UCSD-AML1 (cell line): ENCODE data around the gene C19orf85.
A peak's percentile ranks its signal among the peaks of the same experiment; 100 is the strongest.
"Not testable (repeated sequence)": the region's sequence is repeated elsewhere in the genome, so short reads cannot be mapped to it uniquely, and the experiment has no call there.

Experiments used
- DNase-seq: peaks from one replicate; lab custom pipeline; 2025; ENCODE audit not compliant: unreplicated experiment; lab: John Stamatoyannopoulos, UW

The C19orf85 gene

DNA sequence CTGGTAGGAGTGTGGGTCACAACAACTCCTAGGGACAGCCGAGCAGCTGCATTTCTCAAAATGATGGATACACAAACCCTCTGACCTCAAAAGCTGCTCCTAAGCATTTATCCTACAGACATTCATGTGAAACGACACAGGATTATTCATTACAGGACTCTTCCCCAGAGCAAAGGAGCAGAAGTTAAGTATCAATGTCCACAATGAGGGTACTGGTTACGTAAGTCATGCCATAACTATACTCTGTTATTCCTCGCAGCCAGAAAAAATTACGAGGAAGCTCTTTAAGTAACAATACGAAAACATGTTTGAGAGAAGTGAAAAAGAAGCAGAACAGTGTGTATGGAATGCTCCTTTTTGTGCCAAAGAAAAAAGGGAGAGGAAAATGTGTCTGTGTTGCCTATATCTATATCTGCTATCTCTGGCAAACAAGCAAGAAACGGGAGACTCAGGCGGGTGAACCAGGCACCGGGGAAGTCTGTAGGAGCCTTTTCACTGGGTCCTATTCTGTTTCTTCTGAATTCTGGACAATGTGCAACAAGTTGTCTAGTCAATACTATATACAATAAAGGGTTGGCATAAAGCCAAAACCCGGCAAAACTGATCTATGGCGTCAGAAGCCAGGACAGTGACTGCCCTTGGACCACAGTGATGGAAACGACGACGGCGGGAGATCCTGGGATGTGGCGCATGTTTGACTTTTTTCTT is 4.4 kb downstream of the C19orf85 start:
- no peak for DNase-seq

GRCh38 chr19:55459551-55459949 is 5.0 kb downstream of the C19orf85 start:
- DNase-seq: no peak

DNA sequence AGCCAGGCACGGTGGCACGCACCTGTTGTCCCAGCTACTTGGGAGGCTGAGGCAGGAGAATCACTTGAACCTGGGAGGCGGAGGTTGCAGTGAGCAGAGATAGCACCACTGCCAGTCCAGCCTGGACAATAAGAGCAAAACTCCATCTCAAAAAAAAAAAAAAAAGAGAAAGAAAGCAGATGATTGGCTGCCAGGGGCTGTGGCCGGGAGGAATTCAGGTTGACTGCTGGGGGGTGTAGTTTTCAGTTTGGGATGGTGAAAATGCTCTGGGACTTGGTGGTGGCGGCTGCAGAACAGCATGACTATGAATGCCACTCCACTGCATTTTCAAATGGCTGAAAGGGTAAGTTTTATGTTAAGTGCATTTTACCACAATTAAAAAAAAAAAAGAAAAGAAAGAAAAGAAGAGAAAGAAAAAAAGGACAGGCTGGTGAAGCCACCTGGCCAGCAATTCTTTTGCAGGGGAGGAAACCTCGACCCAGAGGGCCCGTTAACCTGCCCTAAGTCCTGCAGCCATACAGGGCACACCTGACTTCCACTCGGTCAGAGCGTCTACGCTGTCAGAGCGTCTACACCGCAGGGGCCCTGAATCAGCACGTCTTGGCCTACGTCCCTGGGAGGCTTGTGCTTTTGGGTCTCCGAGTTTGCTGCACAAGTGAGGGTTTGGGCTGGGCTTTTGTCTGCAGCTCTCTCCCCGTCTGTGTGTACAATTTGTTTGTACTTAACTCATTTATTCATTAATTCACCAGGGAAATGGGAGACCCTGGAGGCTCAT is 6.7 kb downstream of the C19orf85 start:
- DNase-seq: no peak

DNA sequence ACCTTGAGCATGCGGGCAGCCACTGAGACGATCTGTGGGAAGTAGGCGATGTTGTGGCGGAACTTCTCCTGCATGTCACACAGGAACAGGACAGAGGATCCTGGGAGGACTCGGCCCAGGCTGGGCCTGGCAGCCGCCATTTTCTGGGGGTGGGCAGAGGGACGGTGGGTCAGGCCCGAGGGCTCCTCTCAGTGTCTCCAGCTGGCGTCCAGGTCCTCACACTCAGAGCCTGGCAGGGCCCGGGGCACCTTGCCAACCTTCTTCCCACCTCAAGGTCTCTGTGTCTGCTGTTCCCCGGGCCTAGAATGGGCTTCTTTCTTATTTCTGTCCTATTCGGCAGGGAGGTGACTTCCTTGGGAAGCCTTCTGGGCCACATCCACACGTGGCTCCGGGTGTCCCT is 8.2 kb downstream of the C19orf85 start:
- no peak for DNase-seq

DNA sequence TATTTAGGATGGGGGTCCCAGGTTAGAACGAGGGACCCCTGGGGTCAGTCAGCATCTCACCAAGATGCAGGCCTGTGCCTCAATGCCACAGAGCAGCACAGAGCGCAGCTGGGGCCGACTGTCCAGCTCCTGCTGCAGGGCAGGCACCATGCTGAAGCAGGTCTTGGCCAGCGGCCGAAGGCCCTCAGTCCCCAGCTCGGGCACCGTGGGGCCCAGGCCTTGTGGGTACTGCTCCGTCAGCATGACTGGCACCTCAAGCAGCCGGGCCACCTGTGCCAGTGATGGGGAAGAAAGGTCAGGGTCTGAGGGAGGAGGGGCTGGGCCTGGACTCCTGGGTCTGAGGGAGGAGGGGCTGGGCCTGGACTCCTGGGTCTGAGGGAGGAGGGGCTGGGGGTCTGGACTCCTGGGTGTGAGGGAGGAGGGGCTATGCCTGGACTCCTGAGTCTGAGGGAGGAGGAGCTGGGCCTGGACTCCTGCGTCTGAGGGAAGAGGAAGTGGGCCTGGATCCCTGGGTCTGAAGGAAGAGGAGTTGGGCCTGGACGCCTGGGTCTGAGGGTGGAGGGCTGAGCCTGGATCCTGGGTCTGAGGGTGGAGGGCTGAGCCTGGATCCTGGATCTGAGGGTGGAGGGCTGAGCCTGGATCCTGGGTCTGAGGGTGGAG is 8.8 kb downstream of the C19orf85 start:
- no peak for DNase-seq

- DNase-seq: peak; percentile 50
Measured at GRCh38 chr19:55454787-55455243, 9.7 kb downstream of the C19orf85 start.

DNA sequence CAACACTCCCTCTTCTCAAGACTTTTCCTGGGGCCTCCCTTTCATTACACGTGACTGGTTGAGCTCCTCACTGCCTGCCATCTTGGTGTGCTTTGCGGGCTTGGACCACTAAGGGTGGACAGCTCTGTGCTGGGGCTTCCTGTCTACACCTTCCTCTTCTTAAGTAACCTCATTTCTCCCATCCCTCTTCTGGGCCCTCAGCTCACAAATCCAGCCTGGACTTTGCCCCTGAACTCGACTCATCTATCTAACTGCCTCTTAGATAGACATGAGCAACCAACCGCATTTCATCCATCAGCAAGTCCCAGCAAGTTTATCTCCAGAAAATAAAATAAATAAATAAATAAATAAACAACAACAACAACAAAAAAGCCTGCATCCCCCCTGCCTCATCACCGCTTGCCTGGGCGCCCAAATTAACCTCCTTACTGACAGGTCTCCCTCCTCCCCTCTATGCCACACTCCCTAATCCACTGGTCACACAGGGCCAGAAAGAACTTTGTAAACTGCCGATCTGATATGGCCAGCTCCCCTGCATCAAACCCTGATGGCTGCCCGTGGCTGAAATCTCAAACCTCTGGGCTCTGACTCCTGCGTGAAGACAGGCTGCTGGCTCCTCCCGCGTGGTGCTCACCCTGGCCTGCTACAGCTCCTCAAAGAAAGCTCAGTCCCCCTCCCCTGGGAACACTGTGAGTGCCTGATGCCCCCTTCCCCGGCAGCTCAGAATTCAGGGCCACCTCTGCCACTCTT is 10.9 kb downstream of the C19orf85 start:
- DNase-seq: no peak

DNA sequence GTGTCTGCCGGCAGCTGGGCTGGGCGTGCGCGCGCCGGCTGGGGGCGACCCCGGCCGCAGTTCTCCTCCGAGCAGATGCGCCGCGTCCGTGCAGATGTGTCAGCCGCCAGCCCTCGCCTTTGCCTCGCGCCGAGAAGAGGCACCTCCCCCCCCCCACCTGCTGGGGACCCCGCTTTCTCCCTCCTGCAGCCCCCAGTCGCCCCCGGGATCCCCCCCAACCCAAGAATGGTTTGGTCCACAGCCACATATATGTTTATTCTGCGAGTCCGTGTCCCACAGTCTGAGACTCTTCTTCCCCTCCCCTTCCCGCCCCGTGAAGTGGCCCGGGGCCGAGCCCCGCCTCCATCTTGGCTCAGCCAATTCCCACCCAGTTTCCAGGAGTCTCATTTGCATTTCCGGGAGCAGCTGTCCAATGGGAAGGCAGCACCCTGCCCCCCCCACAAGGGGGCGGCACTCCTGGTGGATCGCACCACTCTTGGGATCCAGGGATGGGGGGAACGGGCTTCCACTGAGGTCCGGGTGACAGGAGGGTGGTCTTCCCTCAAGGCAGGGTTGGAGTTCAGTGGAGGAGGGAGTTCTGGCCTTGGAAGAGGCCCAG is 11.7 kb downstream of the C19orf85 start:
- DNase-seq: no peak

DNA sequence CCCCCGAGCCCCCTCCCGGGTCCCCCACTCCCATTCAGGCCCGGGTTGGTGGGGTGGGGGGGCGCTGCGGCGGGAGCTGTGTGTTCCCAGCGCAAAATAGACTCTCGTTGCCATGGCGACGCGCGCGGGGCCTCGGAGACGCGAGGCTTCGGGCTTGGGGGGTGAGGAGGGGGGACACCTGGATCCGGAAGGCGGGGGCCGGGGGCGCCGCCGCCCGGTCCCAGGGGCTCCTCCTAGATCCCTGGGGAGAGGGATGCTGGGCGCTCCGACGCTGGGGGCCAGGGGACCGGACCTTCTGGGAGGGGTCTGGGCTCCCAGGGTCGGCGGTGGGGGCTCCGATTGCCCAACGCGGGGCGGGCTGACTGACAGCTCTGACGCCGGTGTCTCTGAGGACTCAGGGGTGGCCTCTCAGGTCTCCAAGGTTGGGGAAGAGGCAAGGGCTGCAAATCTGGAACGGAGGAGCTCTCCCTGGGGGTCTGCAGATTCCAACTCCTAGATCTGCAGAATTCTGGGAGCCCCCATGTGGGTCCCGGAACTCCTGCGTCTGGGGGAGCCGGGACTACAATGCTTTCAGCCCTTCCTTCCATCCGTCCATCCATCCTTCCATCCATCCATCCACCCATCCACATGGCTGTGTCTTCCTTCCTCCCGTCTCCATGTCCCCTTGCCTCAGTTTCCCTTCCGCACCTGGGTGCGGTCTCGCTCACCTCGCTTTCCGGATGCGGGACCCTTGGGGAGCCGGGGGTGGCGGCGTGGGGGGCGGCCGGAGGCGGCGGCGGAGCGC is 12.4 kb downstream of the C19orf85 start:
- no peak for DNase-seq

DNA sequence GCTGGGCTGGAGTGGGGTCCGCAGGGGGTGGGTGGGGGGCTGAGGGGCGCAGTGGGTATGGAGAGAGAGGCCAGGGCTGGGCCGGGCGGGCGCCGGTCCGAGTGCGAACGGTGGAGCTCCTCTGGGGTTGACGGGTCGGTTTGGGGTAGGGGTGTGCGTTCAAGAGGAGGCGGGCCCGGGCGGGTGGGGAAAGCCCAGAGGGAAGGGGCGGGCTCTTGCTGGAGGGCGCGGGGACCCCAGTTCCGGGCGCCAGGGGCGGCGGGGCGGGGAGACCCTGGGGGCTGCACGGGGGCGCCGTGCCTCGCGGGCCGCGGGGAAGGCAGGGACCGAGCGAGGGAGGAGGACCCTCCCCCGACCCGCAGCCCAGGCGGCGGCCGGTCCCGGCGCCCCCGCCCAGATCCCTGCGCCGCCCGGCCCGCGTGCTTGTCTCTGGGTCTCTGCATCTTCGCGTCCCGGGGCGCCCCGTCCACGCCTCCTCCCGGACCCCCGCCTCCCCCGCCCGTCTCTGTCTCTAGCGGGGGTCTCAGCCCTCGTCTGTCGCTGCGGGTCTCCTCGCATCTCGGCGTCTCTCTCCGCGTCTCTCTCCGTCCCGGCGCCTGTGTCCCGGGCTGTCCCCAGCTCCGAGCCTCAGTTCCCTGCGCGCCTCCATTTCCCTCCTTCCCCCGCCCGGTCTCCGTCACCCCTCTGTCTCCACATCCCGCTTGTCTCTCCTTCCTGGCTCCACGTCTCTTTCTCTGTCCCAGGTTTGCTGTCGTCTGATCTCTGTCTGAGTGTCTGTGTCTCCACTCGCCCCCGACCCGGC is 13.2 kb downstream of the C19orf85 start:
- no peak for DNase-seq

DNA sequence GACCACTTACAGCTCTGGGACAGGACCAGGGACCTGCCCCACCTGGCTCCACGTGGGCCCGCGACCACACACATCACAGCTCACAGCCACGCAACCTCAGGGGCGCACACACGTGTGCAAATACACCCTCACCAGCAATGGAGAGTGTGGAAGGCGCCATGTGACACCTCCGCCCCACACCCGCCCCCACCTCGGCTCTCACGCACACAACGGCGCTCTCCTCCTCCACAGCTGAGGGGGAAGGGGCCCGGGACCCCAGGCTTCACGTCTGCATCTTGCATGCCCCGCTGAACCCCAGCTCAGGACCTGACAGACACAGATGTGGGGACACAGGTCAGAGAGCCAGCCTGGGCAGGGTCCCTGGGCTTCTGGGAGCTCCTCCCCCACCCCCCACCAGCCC is 15.1 kb downstream of the C19orf85 start:
- DNase-seq: no peak

GRCh38 chr19:55448175-55448490 is 16.4 kb downstream of the C19orf85 start:
- DNase-seq: not testable (repeated sequence)

DNA sequence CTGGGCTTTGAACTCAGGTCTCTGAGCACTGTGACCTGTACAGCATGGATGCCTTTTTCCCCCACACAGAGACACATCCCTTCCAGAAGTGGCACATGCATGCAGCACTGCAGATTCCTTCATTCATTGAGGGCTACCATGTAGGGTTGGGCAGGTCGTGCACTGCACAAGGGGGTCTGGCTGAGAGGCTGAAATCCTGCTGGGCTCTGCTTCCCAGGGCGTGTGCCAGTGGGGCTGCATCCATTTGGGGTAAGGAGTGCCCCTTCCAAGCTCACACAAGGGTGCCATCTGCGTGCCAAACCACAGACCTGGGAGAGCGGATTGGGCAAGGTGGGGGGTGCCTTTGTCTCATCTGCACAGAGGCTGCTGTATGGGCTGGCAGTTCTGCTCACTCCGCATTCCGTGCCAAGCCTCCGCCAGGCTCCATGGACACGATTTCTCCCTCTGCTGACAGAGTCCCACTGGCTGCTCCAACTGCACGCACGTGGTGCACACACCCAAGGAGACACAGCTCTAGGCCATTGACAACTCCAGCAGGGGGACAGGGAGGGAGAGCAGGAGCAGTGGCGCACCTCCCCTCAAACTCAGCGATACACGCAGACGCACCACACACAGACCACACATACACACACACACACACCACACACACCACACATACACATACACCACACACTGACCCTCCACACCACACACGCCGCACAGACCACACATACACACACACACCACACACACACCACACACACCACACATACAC is 17.0 kb downstream of the C19orf85 start:
- DNase-seq: no peak

DNA sequence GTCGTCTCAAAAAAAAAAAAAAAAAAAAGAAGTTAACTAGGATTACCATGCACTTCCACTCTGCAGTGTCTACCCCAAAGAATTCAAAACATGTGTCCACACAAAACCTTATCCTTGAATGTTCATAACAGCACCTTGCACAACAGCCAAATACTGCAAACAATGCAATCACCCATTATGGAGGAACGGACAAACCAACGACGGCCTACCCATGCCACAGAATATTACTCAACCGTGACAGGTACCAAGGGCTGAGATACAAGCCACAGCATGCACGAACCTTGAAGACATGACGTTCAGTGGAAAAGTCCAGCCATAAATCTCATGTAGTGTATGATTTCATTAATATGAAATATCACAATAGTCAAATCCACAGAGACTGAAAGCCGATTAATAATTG is 18.5 kb downstream of the C19orf85 start:
- DNase-seq: no peak

- no peak for DNase-seq
Measured at GRCh38 chr19:55444646-55445045, 19.9 kb downstream of the C19orf85 start.

- DNase-seq: no peak
Measured at GRCh38 chr19:55443824-55444480, 20.6 kb downstream of the C19orf85 start.

DNA sequence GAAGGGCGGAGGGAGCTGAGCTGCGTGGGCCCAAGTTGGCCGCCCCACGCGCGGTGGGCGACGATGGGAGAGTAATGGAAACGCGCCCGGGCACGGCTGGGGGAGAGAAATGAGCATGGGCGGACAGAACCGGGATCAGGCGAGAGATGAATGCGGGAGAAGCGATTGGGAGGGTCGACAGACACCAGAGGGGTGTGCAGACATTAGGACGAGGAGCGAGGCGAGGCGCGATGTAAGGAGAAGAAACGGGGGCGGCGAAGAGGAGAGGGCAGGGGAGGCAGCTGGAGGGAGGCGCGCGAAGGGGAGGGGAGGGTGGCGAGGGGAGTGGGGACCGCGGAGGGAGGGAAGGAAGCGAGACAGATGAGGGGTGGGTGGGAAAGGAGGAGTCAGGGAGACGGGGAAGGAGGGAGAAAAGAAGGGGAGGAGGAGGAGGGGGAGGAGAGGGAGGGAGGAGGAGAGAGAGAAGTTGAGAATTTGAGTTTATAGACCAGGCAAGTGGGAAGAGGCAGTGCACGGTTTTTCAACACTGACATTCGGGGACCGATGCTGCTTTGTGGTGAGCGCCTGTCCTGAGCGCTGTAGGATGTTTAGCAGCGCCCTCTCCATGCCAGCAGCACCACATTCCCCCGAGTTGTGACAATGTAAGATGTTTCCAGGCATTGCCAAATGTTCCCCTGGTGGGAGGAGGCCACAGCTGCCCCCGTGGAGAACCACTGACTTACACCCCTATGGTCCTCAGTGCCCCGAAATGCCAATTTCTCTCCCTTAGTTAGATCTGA is 21.3 kb downstream of the C19orf85 start, which contains the start of gene SHISA7:
Gene SHISA7, minus strand, starts transcription at position 256 of the 779 bp plus-strand sequence. CDS start 437 bp downstream, outside the sequence.
- DNase-seq: no peak
